GM12801 (cell line): ENCODE measurements around the gene POLR2H.

Source experiments
- TF ChIP-seq, protein P1 (sequence below): IDR thresholded peaks from one replicate; pipeline ENCODE4 v1.5.1; 2011; ENCODE audit warnings: control low read depth; ENCODE audit not compliant: insufficient read length; ENCODE audit errors: extremely low read depth

Gene POLR2H

DNA sequence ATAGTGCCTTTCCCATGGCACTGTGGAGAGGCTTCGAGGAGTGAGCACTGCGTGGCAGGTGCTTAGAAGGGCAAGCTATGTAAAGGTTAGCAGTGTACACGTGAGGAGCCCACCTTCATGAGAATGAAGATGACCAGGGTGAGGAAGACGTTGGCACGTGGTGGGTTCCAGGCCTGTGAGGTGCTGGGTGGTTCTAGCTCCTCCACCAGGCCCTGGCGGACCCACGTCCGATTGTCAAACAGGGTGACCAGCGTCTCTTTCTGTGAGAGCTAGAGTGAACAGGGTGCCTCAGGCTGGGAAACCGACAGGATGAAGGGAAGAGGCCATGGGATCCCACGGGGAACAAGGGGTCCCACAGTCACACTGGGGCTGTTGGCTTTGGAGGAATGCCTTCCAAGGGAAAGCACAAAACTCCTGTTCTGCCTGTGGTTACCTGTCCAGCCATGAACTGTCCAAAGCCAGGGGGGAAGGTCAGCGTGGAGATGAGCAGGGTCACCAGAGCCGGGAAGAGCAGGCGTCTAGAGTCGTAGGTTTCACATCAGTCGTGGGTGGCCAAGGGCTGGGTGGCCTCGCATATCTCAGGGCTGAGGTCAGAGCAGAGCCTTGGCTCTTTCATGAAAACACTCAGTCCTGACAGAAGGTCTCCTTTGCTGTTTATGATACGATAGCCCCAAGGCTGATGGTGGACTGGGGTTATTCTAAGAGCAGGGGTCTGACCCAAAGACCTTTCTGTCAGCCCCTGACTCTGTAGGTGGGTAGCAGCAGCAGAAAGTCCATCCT is 6.1 kb upstream of the POLR2H start:
- TF ChIP-seq, protein P1, sequence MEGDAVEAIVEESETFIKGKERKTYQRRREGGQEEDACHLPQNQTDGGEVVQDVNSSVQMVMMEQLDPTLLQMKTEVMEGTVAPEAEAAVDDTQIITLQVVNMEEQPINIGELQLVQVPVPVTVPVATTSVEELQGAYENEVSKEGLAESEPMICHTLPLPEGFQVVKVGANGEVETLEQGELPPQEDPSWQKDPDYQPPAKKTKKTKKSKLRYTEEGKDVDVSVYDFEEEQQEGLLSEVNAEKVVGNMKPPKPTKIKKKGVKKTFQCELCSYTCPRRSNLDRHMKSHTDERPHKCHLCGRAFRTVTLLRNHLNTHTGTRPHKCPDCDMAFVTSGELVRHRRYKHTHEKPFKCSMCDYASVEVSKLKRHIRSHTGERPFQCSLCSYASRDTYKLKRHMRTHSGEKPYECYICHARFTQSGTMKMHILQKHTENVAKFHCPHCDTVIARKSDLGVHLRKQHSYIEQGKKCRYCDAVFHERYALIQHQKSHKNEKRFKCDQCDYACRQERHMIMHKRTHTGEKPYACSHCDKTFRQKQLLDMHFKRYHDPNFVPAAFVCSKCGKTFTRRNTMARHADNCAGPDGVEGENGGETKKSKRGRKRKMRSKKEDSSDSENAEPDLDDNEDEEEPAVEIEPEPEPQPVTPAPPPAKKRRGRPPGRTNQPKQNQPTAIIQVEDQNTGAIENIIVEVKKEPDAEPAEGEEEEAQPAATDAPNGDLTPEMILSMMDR: no peak

DNA sequence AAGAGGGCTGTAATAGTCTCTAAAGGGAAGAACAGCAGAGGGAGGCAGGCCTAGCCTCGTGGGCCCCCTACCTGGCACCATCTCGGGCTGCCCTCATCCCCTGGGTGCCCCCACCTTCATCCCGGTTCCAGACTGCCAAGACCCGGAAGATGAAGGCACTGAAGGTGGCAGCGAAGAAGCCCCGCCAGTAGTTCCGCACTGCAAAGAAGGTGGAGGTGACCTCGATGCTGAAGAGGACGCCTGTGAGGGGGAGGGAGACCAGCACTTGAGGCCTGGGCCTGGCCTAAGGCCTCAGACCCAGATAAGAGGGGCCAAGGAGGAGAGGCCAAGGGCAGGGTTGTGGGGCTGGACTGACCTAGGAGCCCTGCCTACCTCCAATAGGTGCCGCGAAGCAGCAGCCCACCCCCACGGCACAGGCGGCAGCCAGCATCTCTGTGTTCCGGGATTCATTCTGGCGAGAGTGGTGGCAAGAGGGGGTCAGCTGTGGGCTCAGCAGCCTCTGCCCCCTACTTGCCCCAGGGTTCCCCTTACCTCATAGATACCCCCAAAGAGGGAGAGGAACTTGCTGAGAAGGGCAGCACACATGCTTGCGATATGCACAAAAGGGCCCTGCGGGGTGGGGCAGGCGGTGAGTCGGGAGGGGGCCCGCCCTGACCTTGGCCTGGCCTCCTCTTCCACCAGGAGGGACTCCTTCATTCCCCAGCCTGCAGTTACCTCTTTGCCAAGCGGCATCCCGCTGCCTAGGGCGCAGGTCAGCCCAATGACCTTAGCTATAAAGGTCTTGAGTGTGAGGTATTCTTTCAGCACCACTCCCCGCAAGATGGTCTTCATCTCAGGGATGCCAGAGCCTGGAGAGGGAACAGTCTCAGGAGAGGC is 4.0 kb upstream of the POLR2H start:
- TF ChIP-seq, protein P1: no peak

DNA sequence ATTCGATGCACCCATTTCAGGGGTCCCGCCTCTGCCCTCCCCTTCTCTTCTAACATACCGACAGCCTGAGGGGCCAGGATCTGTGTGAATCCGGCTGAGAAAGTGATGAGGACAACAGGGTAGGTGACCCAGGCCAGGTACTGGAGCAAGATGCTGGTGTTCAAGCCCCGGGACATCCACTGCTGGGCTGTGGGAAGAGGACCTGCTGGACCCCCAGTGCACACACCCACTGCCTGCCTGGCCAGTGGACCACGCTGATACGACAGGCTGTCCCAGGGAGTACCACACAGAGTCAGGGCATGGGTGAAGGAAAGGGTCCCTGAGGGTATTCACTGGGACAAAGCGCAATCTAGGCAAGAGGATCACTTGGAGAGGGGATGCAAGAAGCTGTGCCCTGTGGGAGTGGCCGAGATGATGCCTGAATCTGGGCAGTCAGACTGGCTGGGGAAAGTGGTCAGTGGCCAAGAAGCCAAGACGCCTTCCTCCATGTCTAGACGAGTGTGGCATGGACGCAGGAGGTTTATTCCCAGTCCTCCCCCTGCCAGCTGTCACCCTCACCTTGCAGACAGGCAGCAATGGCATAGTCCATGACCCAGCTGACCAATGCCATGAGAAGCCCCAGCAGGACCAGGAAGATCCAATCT is 3.3 kb upstream of the POLR2H start:
- TF ChIP-seq, protein P1: no peak

DNA sequence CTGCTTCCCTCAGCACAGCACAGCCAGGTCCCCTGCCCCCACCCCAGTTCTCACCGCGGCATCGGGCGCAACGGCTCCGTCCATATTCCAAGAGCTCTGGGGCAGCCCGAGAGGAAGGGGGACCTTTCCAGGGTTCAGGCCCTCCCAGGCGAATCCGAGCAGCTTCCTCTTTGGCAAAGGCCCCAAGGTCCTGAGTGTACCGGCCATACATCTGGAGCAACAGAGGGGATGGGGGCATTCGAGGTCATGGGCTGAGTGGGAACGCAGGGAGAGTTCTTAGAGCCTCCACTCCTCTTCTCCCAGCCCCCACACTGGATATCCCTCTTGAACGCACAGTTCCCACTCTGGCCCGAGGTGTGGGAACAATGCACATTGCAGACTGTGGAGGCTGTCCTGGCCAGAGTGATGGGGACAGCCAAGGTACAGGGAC is 2.6 kb upstream of the POLR2H start:
- TF ChIP-seq, protein P1: no peak

DNA sequence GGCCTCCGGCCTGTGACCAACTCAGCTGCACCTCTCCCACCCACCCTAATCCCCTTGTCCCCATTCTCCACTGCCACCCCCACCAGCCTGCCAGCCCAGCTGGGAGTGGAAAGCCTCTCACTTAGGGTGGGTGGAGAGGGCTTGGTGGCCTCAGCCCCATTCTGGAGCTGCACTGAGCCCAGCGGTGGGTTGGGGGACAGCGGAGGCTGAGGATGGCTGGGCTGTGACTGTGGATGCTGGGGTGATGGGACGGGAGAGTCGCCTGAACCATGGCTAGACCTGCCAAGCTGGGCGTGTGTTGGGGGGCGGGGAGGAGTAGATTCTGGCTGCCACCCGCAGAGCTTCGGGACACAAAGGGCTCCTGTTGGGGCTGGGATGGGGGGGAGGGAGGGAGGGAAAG is 1.9 kb upstream of the POLR2H start:
- TF ChIP-seq, protein P1: no peak

DNA sequence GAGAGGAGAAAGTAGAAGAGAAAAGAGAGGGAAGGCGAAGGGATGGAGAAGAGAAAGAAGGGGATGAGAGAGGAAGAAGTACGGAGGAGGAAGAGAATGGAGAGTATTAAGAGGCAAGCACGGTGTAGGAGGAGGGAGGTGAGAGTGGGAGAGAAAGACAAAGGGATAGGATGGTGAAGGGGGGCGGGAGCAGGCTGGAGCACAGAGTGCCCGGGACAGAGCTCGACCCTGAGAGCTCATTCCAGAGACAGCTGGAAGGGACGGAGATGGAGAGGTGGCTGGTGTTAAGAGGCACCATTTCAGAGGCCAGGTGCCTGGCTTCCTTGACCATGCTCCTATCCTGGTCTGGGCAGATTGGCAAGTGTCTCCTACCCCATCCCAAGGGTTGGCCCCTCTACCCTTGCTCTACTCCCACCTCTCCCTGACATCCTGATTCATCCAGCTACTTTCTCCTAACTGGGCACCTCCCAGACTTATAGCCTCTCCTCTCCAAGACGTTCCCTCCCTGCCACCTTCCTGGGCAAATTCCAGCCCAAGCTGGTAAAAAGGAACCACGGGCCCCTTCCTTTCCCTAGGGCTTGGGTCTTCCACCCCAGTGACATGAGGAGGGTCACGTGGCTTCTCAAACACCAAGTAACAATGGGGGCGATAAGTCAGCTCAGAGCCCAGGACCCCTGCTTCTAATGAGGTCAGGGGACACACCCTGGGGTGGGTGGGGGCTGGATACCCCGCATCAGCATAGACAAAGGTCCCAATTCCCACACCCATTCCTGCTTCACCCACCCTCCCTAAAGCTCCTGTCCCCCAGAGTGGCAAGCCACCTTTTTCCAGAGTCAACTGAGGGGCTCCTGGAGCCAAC is 1.2 kb upstream of the POLR2H start:
- TF ChIP-seq, protein P1: no peak
